SU-DHL-6 (cell line): ENCODE results near the gene FAM13C.

Experiments
- CTCF ChIP-seq: fragments of 200-600 bp; sonication (generic); IDR thresholded peaks from one replicate; pipeline ENCODE4 v1.5.1; 2017; ENCODE audit warnings: antibody characterized with exemption, mild to moderate bottlenecking, low read length, moderate library complexity; ENCODE audit not compliant: insufficient read depth, poor library complexity, severe bottlenecking
- EZH2phosphoT487 ChIP-seq: fragments of 200-600 bp; sonication (generic), shearing (Covaris generic); conservative IDR thresholded peaks from 2 replicates; pipeline ENCODE4 v1.6.1; 2018; ENCODE audit warnings: mild to moderate bottlenecking, antibody characterized with exemption, low read length, moderate library complexity, mixed read lengths

DNA sequence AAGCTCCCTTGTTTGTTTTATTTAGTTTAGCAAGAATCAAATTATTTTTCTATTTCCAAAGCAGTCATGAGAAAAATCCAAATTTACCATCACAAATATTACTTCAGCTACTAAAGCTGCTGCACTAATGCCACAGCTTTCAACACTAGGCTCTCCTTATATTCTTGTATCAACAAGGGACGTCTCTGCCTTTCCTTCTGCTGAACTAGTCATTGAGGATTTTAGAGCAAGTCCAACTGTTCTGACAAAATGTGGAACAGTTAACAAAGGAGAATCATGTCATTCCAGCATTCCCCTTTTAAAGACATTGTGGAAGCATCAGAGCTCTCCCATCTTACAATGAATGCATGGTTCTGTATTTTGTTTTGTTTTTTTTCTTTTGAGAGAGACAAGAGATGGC lies 28.6 kb downstream of the FAM13C start:
- no peak for TF ChIP-seq CTCF
- no peak for TF ChIP-seq EZH2phosphoT487
